K562 (cell line): ENCODE measurements around the gene HSPA1L. TPM values are rescaled to one million over a fixed set of nuclear protein-coding genes. Genes with fewer than 3 reads are reported as not detected.

ENCODE experiments used
- BCOR ChIP-seq: fragments of 450-650 bp; IDR thresholded peaks from 2 replicates; pipeline ENCODE4 v1.6.1; 2016
- CC2D1A ChIP-seq: fragments of 450-650 bp; IDR thresholded peaks from 2 replicates; pipeline ENCODE4 v1.6.1; 2017; ENCODE audit warnings: mild to moderate bottlenecking
- CCNT2 ChIP-seq: IDR thresholded peaks from 2 replicates; pipeline ENCODE4 v1.6.1; 2011; ENCODE audit warnings: borderline replicate concordance, low read depth, mild to moderate bottlenecking, moderate library complexity, mixed read lengths, low read length; ENCODE audit not compliant: insufficient read length; ENCODE audit errors: extremely low read depth
- CHCHD3 ChIP-seq: fragments of 250-450 bp; sonication (Bioruptor Pico); IDR thresholded peaks from 2 replicates; pipeline ENCODE4 v2.1.2; 2022; ENCODE audit warnings: mild to moderate bottlenecking
- FOXK1 ChIP-seq: sonication (generic); formaldehyde crosslinking; IDR thresholded peaks from 2 replicates; pipeline ENCODE4 v1.8.0; 2022; ENCODE audit warnings: missing genetic modification reagents, mild to moderate bottlenecking, borderline replicate concordance
- HSF4 ChIP-seq: fragments of 250-450 bp; sonication (Bioruptor Pico); IDR thresholded peaks from 2 replicates; pipeline ENCODE4 v2.1.2; 2022; ENCODE audit warnings: mild to moderate bottlenecking, moderate library complexity, borderline replicate concordance
- RAD21 ChIP-seq, 2 experiments: fragments of 250-450 bp in 1 of 2; fragments of 450-650 bp in 1 of 2; sonication (Bioruptor Pico) in 1 of 2; formaldehyde crosslinking in 1 of 2; IDR thresholded peaks in 1 of 2; conservative IDR thresholded peaks in 1 of 2; 2 replicates each; pipeline versions ENCODE4 v1.4.0 to v1.8.0; 2020 to 2022; ENCODE audit warnings: mild to moderate bottlenecking in 2 of 2, moderate library complexity in 1 of 2
- RB1 ChIP-seq: fragments of 450-650 bp; IDR thresholded peaks from 2 replicates; pipeline ENCODE4 v1.6.1; 2017; ENCODE audit warnings: low read depth, mild to moderate bottlenecking
- ZNF232 ChIP-seq: sonication (generic); formaldehyde crosslinking; IDR thresholded peaks from 2 replicates; pipeline ENCODE4 v1.8.0; 2022; ENCODE audit warnings: mild to moderate bottlenecking, missing genetic modification reagents
- ZNF445 ChIP-seq: fragments of 250-450 bp; sonication (Bioruptor Pico); IDR thresholded peaks from 2 replicates; pipeline ENCODE4 v1.4.0; 2020; ENCODE audit warnings: low read depth, mild to moderate bottlenecking, moderate library complexity
- polyA plus RNA-seq, 8 experiments: library from polyadenylated mRNA; depleted of rRNA in 4 of 8; stranded (reverse) in 5 of 8; unstranded in 3 of 8; fragments of >200 nt; fragmentation: Nextera tagmentation in 2 of 8; fragmentation: Illumina TruSeq in 1 of 8; extraction: Ambion mirVana in 2 of 8; extraction: Trizol in 1 of 8; gene quantifications; 2 replicates each; pipeline versions ENCODE4 v1.2.1 to v1.2.3, GENCODE V29; 2011 to 2014; ENCODE audit warnings: inconsistent platforms in 1 of 8, missing spikeins in 1 of 8
- total RNA-seq, 7 experiments: library from RNA; depleted of rRNA in 6 of 7; stranded (reverse); fragments of >200 nt in 6 of 7; fragmentation: Illumina TruSeq in 2 of 7; extraction: Trizol in 2 of 7; gene quantifications; 2 replicates each; pipeline versions ENCODE4 v1.2.1 to v1.2.3, GENCODE V29; 2011 to 2021; ENCODE audit warnings: low replicate concordance in 1 of 7
- TF ChIP-seq, protein P1 (sequence below): fragments of 450-650 bp; IDR thresholded peaks from 2 replicates; pipeline ENCODE4 v1.6.1; 2017; ENCODE audit warnings: antibody characterized with exemption
- TF ChIP-seq, protein P2 (sequence below): fragments of 450-650 bp; IDR thresholded peaks from 2 replicates; pipeline ENCODE4 v1.7.0; 2016; ENCODE audit warnings: borderline replicate concordance
- TF ChIP-seq, protein P3 (sequence below): sonication (generic); formaldehyde crosslinking; IDR thresholded peaks from 2 replicates; pipeline ENCODE4 v1.4.0; 2020; ENCODE audit warnings: mild to moderate bottlenecking, missing genetic modification reagents
- TF ChIP-seq, protein P4 (sequence below), 2 experiments: IDR thresholded peaks; 2 replicates each; pipeline ENCODE4 v1.6.1; 2011; ENCODE audit warnings: borderline replicate concordance in 1 of 2, control low read depth in 1 of 2, low read depth in 1 of 2, low read length in 1 of 2, mild to moderate bottlenecking in 1 of 2, mixed read lengths in 1 of 2, moderate library complexity in 1 of 2; ENCODE audit not compliant: insufficient read depth in 1 of 2, insufficient read length in 1 of 2, poor library complexity in 1 of 2, severe bottlenecking in 1 of 2; ENCODE audit errors: extremely low read depth in 1 of 2
- TF ChIP-seq, protein P5 (sequence below), 2 experiments: fragments of 450-650 bp in 1 of 2; IDR thresholded peaks; 2 replicates each; pipeline ENCODE4 v1.6.1; 2011 to 2017; ENCODE audit warnings: low read depth in 2 of 2, antibody characterized with exemption in 1 of 2, borderline replicate concordance in 1 of 2, low read length in 1 of 2, mild to moderate bottlenecking in 1 of 2, mixed read lengths in 1 of 2; ENCODE audit not compliant: control insufficient read depth in 1 of 2

Gene HSPA1L
- total and polyA plus RNA-seq, 9 of the 15 experiments (the other 6 are each of a cell fraction or from before 2014, with no cell fraction given), result 0.14 to 2.1 (median 1.3) TPM

DNA sequence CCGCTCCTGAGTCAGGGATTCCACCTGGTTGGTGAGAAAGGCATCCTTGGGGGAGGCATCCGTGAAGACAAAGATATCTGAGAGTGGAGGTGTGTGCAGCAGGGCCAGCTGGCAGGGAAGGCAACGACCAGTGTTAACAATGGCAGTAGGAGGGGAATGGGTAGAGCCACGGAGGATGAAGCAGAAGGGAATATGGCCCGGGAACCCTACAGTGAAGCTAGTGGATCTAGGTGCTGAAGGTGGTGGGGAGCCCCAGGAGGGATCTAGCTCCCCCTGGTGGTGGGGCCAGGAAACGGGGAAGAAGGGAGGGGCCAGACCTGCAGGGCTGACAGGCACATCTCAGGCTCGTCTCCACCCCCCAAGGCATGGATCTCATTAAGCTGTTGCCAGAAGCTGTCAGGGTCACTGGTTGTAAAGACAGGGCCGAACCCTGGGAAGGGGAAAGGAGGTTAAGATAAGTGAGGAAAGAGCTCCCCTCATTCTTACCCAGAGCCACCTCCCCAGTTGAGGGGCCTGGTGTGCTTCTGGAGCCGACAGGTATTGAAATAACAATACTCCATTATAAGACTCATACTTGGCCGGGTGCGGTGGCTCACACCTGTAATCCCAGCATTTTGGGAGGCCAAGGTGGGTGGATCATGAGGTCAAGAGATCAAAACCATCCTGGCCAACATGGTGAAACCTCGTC lies 45.3 kb downstream of the HSPA1L start (continued):
- TF ChIP-seq FOXK1 (CRISPR knock-in tag) (peak; percentile 90), ZNF445 (CRISPR knock-in tag) (no peak), BCOR (peak; percentile 65; the same call in 1 of the 2 replicates), CC2D1A (peak; percentile 96), CHCHD3 (no peak), CCNT2 (peak; percentile 22), RB1 (peak; percentile 98), RAD21 (CRISPR knock-in tag; conservative IDR thresholded peaks at IDR 0.05 in 1 of 2, IDR thresholded peaks at IDR 0.05 in 1 of 2) (peak; percentile 99 to 100), HSF4 (no peak), ZNF232 (0 out of 2 replicates have a peak, but pooled peaks have one; percentile 49)
- TF ChIP-seq, protein P1, sequence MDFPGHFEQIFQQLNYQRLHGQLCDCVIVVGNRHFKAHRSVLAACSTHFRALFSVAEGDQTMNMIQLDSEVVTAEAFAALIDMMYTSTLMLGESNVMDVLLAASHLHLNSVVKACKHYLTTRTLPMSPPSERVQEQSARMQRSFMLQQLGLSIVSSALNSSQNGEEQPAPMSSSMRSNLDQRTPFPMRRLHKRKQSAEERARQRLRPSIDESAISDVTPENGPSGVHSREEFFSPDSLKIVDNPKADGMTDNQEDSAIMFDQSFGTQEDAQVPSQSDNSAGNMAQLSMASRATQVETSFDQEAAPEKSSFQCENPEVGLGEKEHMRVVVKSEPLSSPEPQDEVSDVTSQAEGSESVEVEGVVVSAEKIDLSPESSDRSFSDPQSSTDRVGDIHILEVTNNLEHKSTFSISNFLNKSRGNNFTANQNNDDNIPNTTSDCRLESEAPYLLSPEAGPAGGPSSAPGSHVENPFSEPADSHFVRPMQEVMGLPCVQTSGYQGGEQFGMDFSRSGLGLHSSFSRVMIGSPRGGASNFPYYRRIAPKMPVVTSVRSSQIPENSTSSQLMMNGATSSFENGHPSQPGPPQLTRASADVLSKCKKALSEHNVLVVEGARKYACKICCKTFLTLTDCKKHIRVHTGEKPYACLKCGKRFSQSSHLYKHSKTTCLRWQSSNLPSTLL, result no peak
- TF ChIP-seq, protein P2, sequence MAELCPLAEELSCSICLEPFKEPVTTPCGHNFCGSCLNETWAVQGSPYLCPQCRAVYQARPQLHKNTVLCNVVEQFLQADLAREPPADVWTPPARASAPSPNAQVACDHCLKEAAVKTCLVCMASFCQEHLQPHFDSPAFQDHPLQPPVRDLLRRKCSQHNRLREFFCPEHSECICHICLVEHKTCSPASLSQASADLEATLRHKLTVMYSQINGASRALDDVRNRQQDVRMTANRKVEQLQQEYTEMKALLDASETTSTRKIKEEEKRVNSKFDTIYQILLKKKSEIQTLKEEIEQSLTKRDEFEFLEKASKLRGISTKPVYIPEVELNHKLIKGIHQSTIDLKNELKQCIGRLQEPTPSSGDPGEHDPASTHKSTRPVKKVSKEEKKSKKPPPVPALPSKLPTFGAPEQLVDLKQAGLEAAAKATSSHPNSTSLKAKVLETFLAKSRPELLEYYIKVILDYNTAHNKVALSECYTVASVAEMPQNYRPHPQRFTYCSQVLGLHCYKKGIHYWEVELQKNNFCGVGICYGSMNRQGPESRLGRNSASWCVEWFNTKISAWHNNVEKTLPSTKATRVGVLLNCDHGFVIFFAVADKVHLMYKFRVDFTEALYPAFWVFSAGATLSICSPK, result peak; percentile 28; the same call in 1 of the 2 replicates
- TF ChIP-seq, protein P3, sequence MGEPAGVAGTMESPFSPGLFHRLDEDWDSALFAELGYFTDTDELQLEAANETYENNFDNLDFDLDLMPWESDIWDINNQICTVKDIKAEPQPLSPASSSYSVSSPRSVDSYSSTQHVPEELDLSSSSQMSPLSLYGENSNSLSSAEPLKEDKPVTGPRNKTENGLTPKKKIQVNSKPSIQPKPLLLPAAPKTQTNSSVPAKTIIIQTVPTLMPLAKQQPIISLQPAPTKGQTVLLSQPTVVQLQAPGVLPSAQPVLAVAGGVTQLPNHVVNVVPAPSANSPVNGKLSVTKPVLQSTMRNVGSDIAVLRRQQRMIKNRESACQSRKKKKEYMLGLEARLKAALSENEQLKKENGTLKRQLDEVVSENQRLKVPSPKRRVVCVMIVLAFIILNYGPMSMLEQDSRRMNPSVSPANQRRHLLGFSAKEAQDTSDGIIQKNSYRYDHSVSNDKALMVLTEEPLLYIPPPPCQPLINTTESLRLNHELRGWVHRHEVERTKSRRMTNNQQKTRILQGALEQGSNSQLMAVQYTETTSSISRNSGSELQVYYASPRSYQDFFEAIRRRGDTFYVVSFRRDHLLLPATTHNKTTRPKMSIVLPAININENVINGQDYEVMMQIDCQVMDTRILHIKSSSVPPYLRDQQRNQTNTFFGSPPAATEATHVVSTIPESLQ (CRISPR knock-in tag), result no peak
- TF ChIP-seq, protein P4, sequence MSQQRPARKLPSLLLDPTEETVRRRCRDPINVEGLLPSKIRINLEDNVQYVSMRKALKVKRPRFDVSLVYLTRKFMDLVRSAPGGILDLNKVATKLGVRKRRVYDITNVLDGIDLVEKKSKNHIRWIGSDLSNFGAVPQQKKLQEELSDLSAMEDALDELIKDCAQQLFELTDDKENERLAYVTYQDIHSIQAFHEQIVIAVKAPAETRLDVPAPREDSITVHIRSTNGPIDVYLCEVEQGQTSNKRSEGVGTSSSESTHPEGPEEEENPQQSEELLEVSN (IDR thresholded peaks at IDR 0.05; ENCODE audit: borderline replicate concordance in 1 of 2, extremely low read depth in 1 of 2, insufficient read depth in 1 of 2, insufficient read length in 1 of 2, low read depth in 1 of 2, low read length in 1 of 2, poor library complexity in 1 of 2, severe bottlenecking in 1 of 2), result peak in 1 of 2 experiments; percentile 32
- TF ChIP-seq, protein P5, sequence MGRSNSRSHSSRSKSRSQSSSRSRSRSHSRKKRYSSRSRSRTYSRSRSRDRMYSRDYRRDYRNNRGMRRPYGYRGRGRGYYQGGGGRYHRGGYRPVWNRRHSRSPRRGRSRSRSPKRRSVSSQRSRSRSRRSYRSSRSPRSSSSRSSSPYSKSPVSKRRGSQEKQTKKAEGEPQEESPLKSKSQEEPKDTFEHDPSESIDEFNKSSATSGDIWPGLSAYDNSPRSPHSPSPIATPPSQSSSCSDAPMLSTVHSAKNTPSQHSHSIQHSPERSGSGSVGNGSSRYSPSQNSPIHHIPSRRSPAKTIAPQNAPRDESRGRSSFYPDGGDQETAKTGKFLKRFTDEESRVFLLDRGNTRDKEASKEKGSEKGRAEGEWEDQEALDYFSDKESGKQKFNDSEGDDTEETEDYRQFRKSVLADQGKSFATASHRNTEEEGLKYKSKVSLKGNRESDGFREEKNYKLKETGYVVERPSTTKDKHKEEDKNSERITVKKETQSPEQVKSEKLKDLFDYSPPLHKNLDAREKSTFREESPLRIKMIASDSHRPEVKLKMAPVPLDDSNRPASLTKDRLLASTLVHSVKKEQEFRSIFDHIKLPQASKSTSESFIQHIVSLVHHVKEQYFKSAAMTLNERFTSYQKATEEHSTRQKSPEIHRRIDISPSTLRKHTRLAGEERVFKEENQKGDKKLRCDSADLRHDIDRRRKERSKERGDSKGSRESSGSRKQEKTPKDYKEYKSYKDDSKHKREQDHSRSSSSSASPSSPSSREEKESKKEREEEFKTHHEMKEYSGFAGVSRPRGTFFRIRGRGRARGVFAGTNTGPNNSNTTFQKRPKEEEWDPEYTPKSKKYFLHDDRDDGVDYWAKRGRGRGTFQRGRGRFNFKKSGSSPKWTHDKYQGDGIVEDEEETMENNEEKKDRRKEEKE (IDR thresholded peaks at IDR 0.05; ENCODE audit: borderline replicate concordance in 1 of 2, control insufficient read depth in 1 of 2, low read depth in 2 of 2, low read length in 1 of 2), result 0 out of 4 replicates have a peak, but pooled peaks of 1 of the 2 experiments have one; percentile 57
